Measurements from ENCODE around the gene SLC1A3. TPM values are rescaled to one million over a fixed set of nuclear protein-coding genes. Genes with fewer than 3 reads are reported as not detected.

The SLC1A3 gene
- total and polyA plus RNA-seq, 11 donors = 49.5 to 153 (median 66.1) TPM

DNA sequence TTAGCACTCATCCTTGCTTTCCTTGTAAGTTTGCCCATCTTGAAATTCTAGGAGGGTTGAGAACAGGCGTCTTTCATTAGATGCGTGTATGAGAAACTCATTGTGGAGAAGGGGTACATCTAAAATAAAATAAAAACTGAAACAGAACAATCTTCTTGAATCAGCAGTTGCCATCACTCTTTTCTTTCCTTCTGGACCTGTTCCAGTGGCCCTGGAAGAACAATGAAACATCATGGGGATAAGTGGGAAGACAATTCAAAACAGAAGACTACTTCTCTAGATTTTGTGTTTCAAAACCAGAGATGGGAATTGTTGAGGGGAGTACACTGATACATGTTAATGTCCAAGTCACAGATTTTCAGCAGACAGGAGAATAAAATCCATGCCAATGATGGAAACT is 59.9 kb downstream of the SLC1A3 start:
- H3K4me3 ChIP-seq = no peak overlapping the region
- no peaks in the 10 kb centered on the region for H3K9me3 ChIP-seq
- WGBS, 4 donors = 89 to 97% (median 96%) methylated on average over 2 of the region's 2 CpGs
- H3K36me3 ChIP-seq = peaks cover 0 to 4% (median 2%) of the 10 kb centered on the region in 9 donors
- H3K4me1 ChIP-seq = peaks cover 0 to 30% (median 4%) of the 10 kb centered on the region in 12 donors
- intact Hi-C loops (cut with DNase I) = loop anchor here in 1 of 10 donors (5.0 kb wide), 1 partner anchor 54 kb away; no protein-coding TSS in a partner anchor
- DNase-seq (no peak), ATAC-seq (no peak)
- no peak overlapping the region for H3K27ac ChIP-seq
- H3K27me3 ChIP-seq = no peaks in the 10 kb centered on the region
- TF ChIP-seq CTCF (IDR thresholded peaks at IDR 0.05) = no peak
- no peak for TF ChIP-seq POLR2A (IDR thresholded peaks at IDR 0.05)

DNA sequence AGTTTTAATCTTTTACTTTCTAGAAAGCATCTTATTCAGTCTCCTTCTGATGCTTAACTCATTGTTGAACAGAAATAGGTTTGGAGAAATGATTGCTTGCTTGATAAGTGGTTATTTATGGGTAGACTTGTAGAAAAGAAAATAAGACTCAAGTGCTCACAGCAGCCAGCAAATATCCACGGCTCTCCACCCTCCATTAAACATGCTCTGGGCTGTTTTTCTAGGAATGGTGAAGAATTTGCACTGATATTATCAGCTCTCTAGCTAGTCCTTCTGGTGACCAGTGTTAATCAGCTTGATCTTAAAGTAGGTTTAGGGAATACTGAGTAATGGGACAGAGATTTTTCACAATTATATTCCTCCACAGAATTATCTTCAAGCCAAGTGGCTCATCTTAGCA is 60.6 kb downstream of the SLC1A3 start:
- no peak for ATAC-seq
- H3K4me3 ChIP-seq = no peak overlapping the region
- TF ChIP-seq CTCF (IDR thresholded peaks at IDR 0.05) (no peak), POLR2A (IDR thresholded peaks at IDR 0.05) (no peak)
- no peaks in the 10 kb centered on the region for H3K27me3 ChIP-seq
- no peak overlapping the region for H3K27ac ChIP-seq
- intact Hi-C loops (cut with DNase I) = loop anchor here in 1 of 10 donors (5.0 kb wide), 1 partner anchor 55 kb away; no protein-coding TSS in a partner anchor
- H3K4me1 ChIP-seq = peaks cover 0 to 30% (median 4%) of the 10 kb centered on the region in 12 donors
- H3K36me3 ChIP-seq = peaks cover 0 to 11% (median 6%) of the 10 kb centered on the region in 9 donors
- no peak for DNase-seq
- WGBS, 4 donors = 38 to 48% (median 44%) methylated on average over 1 of the region's 1 CpG
- H3K9me3 ChIP-seq = no peaks in the 10 kb centered on the region

- H3K9me3 ChIP-seq = no peaks in the 10 kb centered on the region
- intact Hi-C loops (cut with DNase I) = loop anchor here in 1 of 10 donors (5.0 kb wide), 1 partner anchor 56 kb away; no protein-coding TSS in a partner anchor
- peaks cover 0 to 19% (median 6%) of the 10 kb centered on the region in 9 donors for H3K36me3 ChIP-seq
- no peak overlapping the region for H3K4me3 ChIP-seq
- H3K4me1 ChIP-seq = peaks cover 0 to 30% (median 4%) of the 10 kb centered on the region in 12 donors
- TF ChIP-seq POLR2A (IDR thresholded peaks at IDR 0.05) (no peak), CTCF (IDR thresholded peaks at IDR 0.05) (no peak)
- H3K27me3 ChIP-seq = no peaks in the 10 kb centered on the region
- H3K27ac ChIP-seq = no peak overlapping the region
- DNase-seq = no peak
- no peak for ATAC-seq
- whole genome bisulfite sequencing, 4 donors = 42 to 53% (median 51%) methylated on average over 3 of the region's 3 CpGs
Observed at GRCh38 chr5:36667824-36668223, 61.4 kb downstream of the SLC1A3 start.

DNA sequence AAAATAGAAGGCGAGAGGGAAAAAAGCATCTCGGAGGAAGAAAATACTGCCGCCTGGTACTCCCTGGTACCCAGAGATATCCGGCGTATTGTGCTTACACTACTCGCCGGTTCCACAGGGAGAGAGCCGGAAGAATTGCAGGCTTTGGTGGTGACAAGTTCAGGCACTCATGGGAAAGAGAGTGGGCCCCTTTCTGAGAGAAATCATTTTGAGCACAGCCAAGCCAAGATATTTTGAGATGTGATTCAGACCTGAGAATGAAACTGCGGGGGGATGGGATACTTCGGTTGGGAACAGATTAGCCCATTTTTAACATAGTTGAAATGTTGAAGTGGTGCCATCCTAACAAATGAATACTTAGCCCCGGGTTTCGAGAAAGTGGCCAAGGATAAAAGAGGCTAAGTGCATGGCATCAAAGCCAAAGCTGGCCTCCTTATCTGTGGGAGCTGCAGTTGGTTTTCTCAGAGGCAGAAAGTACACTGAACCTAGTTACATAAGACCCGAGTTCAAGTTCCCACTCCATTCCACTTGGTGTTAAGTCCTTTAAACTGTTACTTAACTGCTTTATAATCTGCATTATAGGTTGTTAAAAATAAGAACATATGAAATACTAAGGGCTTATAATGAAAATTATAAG is 62.7 kb downstream of the SLC1A3 start:
- Histone ChIP-seq H3K27me3 (no peaks in the 10 kb centered on the region), H3K9me3 (no peaks in the 10 kb centered on the region), H3K4me1 (peaks cover 0 to 30% (median 4%) of the 10 kb centered on the region in 12 donors), H3K27ac (peak overlapping the region in 8 of 12 donors; percentile 24 to 75 (median 50)), H3K4me3 (no peak overlapping the region), H3K36me3 (peaks cover 0 to 29% (median 6%) of the 10 kb centered on the region in 9 donors)
- no peak for TF ChIP-seq CTCF (IDR thresholded peaks at IDR 0.05)
- no peak for TF ChIP-seq POLR2A (IDR thresholded peaks at IDR 0.05)
- DNase-seq (peak in 1 of 5 donors; percentile 36), ATAC-seq (peak; percentile 37 to 79 (median 76))
- intact Hi-C loops (cut with DNase I) = loop anchor here in 1 of 10 donors (5.0 kb wide), 1 partner anchor 57 kb away; no protein-coding TSS in a partner anchor
- WGBS, 4 donors = 49 to 55% (median 52%) methylated on average over 13 of the region's 13 CpGs

All from heart left ventricle (tissue), 16 donors.